Tibial artery (tissue), 4 donors: ENCODE data around the gene AKT2.
A peak's percentile ranks its signal among the peaks of the same experiment; 100 is the strongest.

Experiments
- DNase-seq, 2 donors: peaks; one replicate each; pipeline ENCODE4 v3.0.0-alpha.2; 2019
- H3K27ac ChIP-seq, 2 donors: fragments of 200-600 bp; sonication (generic) in 1 of 2; 1 replicate in 1 of 2; 2 replicates in 1 of 2; pipeline ENCODE4 v1.5.1; 2018 to 2019; ENCODE audit warnings: mild to moderate bottlenecking in 1 of 2
- H3K27me3 ChIP-seq, 2 donors: fragments of 200-600 bp; sonication (generic) in 1 of 2; one replicate each; pipeline versions ENCODE4 v1.5.1 to v1.6.0; 2016 to 2019
- H3K36me3 ChIP-seq, 3 donors: fragments of 200-600 bp; sonication (generic) in 2 of 3; one replicate each; pipeline ENCODE4 v1.5.1; 2016 to 2019; ENCODE audit warnings: mild to moderate bottlenecking in 2 of 3
- H3K4me1 ChIP-seq, 4 donors: fragments of 200-600 bp; sonication (generic) in 2 of 4; 1 replicate in 3 of 4; 2 replicates in 1 of 4; pipeline ENCODE4 v1.5.1; 2016 to 2019
- H3K4me3 ChIP-seq, 2 donors: fragments of 200-600 bp; sonication (generic) in 1 of 2; 1 replicate in 1 of 2; 2 replicates in 1 of 2; pipeline ENCODE4 v1.5.1; 2018 to 2019; ENCODE audit warnings: mild to moderate bottlenecking in 2 of 2
- H3K9me3 ChIP-seq, 3 donors: fragments of 200-600 bp; sonication (generic) in 1 of 3; one replicate each; pipeline ENCODE4 v1.5.1; 2016 to 2019
- CTCF ChIP-seq, 2 experiments: fragments of 200-600 bp in 1 of 2; fragments of 450-650 bp in 1 of 2; IDR thresholded peaks; one replicate each; pipeline ENCODE4 v1.5.1; 2017 to 2019; ENCODE audit warnings: antibody characterized with exemption in 2 of 2, mild to moderate bottlenecking in 1 of 2, moderate library complexity in 1 of 2
- intact Hi-C: fragments of 100-400 bp; cut with DNase I; formaldehyde crosslinking; loops from one replicate; pipeline ENCODE4 v1.15.0; 2023; ENCODE audit warnings: low total_unique reads

The AKT2 gene

GRCh38 chr19:40190891-40191835, 94.0 kb downstream of the AKT2 start, which contains the start of gene MAP3K10:
Gene MAP3K10, plus strand, starts transcription at chr19:40191426. Its CDS starts 606 bp downstream, at chr19:40192032.
- peak; percentile 71 to 83 for DNase-seq
- no peak for TF ChIP-seq CTCF (IDR thresholded peaks at IDR 0.05)
- Histone ChIP-seq H3K9me3 (no peaks in the 10 kb centered on the region), H3K27ac (peak within 1 kb of the TSS; percentile 100), H3K27me3 (no peaks in the 10 kb centered on the region), H3K4me1 (peaks cover 0 to 37% (median 15%) of the 10 kb centered on the region in 4 donors), H3K4me3 (peak within 1 kb of the TSS; percentile 97 to 98), H3K36me3 (no peaks in the 10 kb centered on the region)
- intact Hi-C loops = no loop called here

- Histone ChIP-seq H3K36me3 (no peaks in the 10 kb centered on the region), H3K27ac (no peak overlapping the region), H3K4me1 (no peaks in the 10 kb centered on the region), H3K4me3 (no peak overlapping the region), H3K9me3 (no peaks in the 10 kb centered on the region), H3K27me3 (no peaks in the 10 kb centered on the region)
- TF ChIP-seq CTCF (IDR thresholded peaks at IDR 0.05) = no peak
- no peak for DNase-seq
- intact Hi-C loops = no loop called here
Observed at GRCh38 chr19:40184273-40184672, 100.9 kb downstream of the AKT2 start.
